ENCODE data around the gene IL1R2. TPM values are rescaled to one million over a fixed set of nuclear protein-coding genes. Genes with fewer than 3 reads are reported as not detected.
A peak's percentile ranks its signal among the peaks of the same experiment; 100 is the strongest.

Gene IL1R2
- polyA plus RNA-seq, 2 of the 4 experiments (the other 2 are of a cell fraction): 0.83 to 1.7 TPM

- TF ChIP-seq RCOR1 (IDR thresholded peaks at IDR 0.05; ENCODE audit: low read depth, low read length): no peak
- TF ChIP-seq, protein P1, sequence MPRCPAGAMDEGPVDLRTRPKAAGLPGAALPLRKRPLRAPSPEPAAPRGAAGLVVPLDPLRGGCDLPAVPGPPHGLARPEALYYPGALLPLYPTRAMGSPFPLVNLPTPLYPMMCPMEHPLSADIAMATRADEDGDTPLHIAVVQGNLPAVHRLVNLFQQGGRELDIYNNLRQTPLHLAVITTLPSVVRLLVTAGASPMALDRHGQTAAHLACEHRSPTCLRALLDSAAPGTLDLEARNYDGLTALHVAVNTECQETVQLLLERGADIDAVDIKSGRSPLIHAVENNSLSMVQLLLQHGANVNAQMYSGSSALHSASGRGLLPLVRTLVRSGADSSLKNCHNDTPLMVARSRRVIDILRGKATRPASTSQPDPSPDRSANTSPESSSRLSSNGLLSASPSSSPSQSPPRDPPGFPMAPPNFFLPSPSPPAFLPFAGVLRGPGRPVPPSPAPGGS (IDR thresholded peaks at IDR 0.05): peak; percentile 82; the same call in 2 of the 3 replicates
- TF ChIP-seq MAZ (IDR thresholded peaks at IDR 0.05; ENCODE audit: borderline replicate concordance, low read depth, low read length): no peak
- TF ChIP-seq RAD21 (conservative IDR thresholded peaks at IDR 0.05 in 1 of 2, IDR thresholded peaks at IDR 0.05 in 1 of 2): peak; percentile 31 to 64
- peak; percentile 73 for TF ChIP-seq SMC3 (IDR thresholded peaks at IDR 0.05)
- TF ChIP-seq HOXA7 (CRISPR knock-in tag; IDR thresholded peaks at IDR 0.05): no peak
- no peak for TF ChIP-seq FOSB (CRISPR knock-in tag; IDR thresholded peaks at IDR 0.05)
- no peak for TF ChIP-seq HDAC2 (IDR thresholded peaks at IDR 0.05)
- TF ChIP-seq, protein P2, sequence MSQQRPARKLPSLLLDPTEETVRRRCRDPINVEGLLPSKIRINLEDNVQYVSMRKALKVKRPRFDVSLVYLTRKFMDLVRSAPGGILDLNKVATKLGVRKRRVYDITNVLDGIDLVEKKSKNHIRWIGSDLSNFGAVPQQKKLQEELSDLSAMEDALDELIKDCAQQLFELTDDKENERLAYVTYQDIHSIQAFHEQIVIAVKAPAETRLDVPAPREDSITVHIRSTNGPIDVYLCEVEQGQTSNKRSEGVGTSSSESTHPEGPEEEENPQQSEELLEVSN (IDR thresholded peaks at IDR 0.05; ENCODE audit: borderline replicate concordance, low read depth): peak; percentile 84; the same call in 1 of the 2 replicates
- TF ChIP-seq EHMT2 (IDR thresholded peaks at IDR 0.05; ENCODE audit: low read depth): no peak
- TF ChIP-seq JUN (IDR thresholded peaks at IDR 0.05): peak; percentile 88 to 92
- no peak for TF ChIP-seq ZSCAN20 (CRISPR knock-in tag; IDR thresholded peaks at IDR 0.05)
- TF ChIP-seq, protein P3, sequence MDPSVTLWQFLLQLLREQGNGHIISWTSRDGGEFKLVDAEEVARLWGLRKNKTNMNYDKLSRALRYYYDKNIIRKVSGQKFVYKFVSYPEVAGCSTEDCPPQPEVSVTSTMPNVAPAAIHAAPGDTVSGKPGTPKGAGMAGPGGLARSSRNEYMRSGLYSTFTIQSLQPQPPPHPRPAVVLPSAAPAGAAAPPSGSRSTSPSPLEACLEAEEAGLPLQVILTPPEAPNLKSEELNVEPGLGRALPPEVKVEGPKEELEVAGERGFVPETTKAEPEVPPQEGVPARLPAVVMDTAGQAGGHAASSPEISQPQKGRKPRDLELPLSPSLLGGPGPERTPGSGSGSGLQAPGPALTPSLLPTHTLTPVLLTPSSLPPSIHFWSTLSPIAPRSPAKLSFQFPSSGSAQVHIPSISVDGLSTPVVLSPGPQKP (IDR thresholded peaks at IDR 0.05; ENCODE audit: low read depth, low read length): no peak
- TF ChIP-seq, protein P4, sequence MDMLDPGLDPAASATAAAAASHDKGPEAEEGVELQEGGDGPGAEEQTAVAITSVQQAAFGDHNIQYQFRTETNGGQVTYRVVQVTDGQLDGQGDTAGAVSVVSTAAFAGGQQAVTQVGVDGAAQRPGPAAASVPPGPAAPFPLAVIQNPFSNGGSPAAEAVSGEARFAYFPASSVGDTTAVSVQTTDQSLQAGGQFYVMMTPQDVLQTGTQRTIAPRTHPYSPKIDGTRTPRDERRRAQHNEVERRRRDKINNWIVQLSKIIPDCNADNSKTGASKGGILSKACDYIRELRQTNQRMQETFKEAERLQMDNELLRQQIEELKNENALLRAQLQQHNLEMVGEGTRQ (IDR thresholded peaks at IDR 0.05): no peak
- TF ChIP-seq CTCF (IDR thresholded peaks at IDR 0.05): no peak
- TF ChIP-seq ESRRA (IDR thresholded peaks at IDR 0.05; ENCODE audit: borderline replicate concordance, low read length): no peak
- TF ChIP-seq, protein P5, sequence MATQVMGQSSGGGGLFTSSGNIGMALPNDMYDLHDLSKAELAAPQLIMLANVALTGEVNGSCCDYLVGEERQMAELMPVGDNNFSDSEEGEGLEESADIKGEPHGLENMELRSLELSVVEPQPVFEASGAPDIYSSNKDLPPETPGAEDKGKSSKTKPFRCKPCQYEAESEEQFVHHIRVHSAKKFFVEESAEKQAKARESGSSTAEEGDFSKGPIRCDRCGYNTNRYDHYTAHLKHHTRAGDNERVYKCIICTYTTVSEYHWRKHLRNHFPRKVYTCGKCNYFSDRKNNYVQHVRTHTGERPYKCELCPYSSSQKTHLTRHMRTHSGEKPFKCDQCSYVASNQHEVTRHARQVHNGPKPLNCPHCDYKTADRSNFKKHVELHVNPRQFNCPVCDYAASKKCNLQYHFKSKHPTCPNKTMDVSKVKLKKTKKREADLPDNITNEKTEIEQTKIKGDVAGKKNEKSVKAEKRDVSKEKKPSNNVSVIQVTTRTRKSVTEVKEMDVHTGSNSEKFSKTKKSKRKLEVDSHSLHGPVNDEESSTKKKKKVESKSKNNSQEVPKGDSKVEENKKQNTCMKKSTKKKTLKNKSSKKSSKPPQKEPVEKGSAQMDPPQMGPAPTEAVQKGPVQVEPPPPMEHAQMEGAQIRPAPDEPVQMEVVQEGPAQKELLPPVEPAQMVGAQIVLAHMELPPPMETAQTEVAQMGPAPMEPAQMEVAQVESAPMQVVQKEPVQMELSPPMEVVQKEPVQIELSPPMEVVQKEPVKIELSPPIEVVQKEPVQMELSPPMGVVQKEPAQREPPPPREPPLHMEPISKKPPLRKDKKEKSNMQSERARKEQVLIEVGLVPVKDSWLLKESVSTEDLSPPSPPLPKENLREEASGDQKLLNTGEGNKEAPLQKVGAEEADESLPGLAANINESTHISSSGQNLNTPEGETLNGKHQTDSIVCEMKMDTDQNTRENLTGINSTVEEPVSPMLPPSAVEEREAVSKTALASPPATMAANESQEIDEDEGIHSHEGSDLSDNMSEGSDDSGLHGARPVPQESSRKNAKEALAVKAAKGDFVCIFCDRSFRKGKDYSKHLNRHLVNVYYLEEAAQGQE (IDR thresholded peaks at IDR 0.05): no peak
- peak; percentile 89 for TF ChIP-seq ATOH8 (CRISPR knock-in tag; IDR thresholded peaks at IDR 0.05; ENCODE audit: low read depth)
- no peak for TF ChIP-seq NR3C1 (IDR thresholded peaks at IDR 0.05)
- TF ChIP-seq SREBF2 (IDR thresholded peaks at IDR 0.05): no peak
- no peak for TF ChIP-seq KDM5A (IDR thresholded peaks at IDR 0.05)
- peak; percentile 82 for TF ChIP-seq JUNB (IDR thresholded peaks at IDR 0.05)
- TF ChIP-seq CEBPB (IDR thresholded peaks at IDR 0.05): peak; percentile 98 to 99
- no peak for TF ChIP-seq TFCP2L1 (CRISPR knock-in tag; IDR thresholded peaks at IDR 0.05)
- peak; percentile 75 for TF ChIP-seq MAFK (IDR thresholded peaks at IDR 0.05; ENCODE audit: partially characterized antibody)
- TF ChIP-seq, protein P6, sequence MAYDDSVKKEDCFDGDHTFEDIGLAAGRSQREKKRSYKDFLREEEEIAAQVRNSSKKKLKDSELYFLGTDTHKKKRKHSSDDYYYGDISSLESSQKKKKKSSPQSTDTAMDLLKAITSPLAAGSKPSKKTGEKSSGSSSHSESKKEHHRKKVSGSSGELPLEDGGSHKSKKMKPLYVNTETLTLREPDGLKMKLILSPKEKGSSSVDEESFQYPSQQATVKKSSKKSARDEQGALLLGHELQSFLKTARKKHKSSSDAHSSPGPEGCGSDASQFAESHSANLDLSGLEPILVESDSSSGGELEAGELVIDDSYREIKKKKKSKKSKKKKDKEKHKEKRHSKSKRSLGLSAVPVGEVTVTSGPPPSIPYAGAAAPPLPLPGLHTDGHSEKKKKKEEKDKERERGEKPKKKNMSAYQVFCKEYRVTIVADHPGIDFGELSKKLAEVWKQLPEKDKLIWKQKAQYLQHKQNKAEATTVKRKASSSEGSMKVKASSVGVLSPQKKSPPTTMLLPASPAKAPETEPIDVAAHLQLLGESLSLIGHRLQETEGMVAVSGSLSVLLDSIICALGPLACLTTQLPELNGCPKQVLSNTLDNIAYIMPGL (CRISPR knock-in tag; IDR thresholded peaks at IDR 0.05; ENCODE audit: borderline replicate concordance): no peak
- peak; percentile 83 for TF ChIP-seq PBX3 (IDR thresholded peaks at IDR 0.05)
- TF ChIP-seq CBX8 (IDR thresholded peaks at IDR 0.05): no peak
- no peak for TF ChIP-seq RFX5 (IDR thresholded peaks at IDR 0.05)
Observed at GRCh38 chr2:102065675-102066252, 74.0 kb downstream of the IL1R2 start (continued).
